Astrocyte of the spinal cord (primary cell): ENCODE measurements around the gene C11orf65.

ENCODE experiments used
- DNase-seq: peaks from one replicate; pipeline ENCODE4 v3.0.0; 2011; ENCODE audit warnings: low read depth, low spot score
- H3K4me3 ChIP-seq: 2 replicates; pipeline ENCODE4 v1.5.1; 2011; ENCODE audit warnings: low read depth, mild to moderate bottlenecking, low read length, moderate library complexity
- in situ Hi-C: cut with HindIII; loops from 2 replicates; pipeline ENCODE4 v1.10.0; 2017; ENCODE audit warnings: low sequenced_read_pairs
- TF ChIP-seq, protein P1 (sequence below): IDR thresholded peaks from 2 replicates; pipeline ENCODE4 v1.5.1; 2012; ENCODE audit warnings: low read depth, mild to moderate bottlenecking, low read length, inconsistent platforms

C11orf65 gene

GRCh38 chr11:108333403-108333899, 133.9 kb downstream of the C11orf65 start:
- TF ChIP-seq, protein P1, sequence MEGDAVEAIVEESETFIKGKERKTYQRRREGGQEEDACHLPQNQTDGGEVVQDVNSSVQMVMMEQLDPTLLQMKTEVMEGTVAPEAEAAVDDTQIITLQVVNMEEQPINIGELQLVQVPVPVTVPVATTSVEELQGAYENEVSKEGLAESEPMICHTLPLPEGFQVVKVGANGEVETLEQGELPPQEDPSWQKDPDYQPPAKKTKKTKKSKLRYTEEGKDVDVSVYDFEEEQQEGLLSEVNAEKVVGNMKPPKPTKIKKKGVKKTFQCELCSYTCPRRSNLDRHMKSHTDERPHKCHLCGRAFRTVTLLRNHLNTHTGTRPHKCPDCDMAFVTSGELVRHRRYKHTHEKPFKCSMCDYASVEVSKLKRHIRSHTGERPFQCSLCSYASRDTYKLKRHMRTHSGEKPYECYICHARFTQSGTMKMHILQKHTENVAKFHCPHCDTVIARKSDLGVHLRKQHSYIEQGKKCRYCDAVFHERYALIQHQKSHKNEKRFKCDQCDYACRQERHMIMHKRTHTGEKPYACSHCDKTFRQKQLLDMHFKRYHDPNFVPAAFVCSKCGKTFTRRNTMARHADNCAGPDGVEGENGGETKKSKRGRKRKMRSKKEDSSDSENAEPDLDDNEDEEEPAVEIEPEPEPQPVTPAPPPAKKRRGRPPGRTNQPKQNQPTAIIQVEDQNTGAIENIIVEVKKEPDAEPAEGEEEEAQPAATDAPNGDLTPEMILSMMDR = no peak
- H3K4me3 ChIP-seq = no peak overlapping the region
- no peak for DNase-seq
- in situ Hi-C loops = no loop called here
